Measurements from ENCODE around the gene DOP1B. TPM values are rescaled to one million over a fixed set of nuclear protein-coding genes. Genes with fewer than 3 reads are reported as not detected.
"Not testable (repeated sequence)": the region's sequence is repeated elsewhere in the genome, so short reads cannot be mapped to it uniquely, and the experiment has no call there.

The DOP1B gene
- total RNA-seq, 2 donors from 2014 or later: 7.8 to 8.0 TPM

- Mint-ChIP-seq H3K9me3 (no peaks in the 10 kb centered on the region), H3K36me3 (ENCODE audit: low read depth) (no peaks in the 10 kb centered on the region), H3K4me1 (peaks cover 1% of the 10 kb centered on the region), H3K27ac (no peak overlapping the region), H3K4me3 (no peak overlapping the region), H3K27me3 (ENCODE audit: insufficient read depth) (no peaks in the 10 kb centered on the region)
- no peak for TF ChIP-seq CTCF (conservative IDR thresholded peaks at IDR 0.05)
- no peaks in the 10 kb centered on the region for H3K36me3 ChIP-seq (ENCODE audit: control insufficient read depth, insufficient read depth, low read length)
- no peak overlapping the region for H3K27ac ChIP-seq (ENCODE audit: low read depth, low read length)
- WGBS, 2 experiments (ENCODE audit: insufficient coverage in 1 of 2, insufficient read length in 1 of 2): 100% methylated on average over 1 of the region's 1 CpG; no CpG with 5 or more reads in 1 of the 2 experiments
- H3K9ac ChIP-seq (ENCODE audit: extremely low read depth, low read length, poor library complexity, severe bottlenecking): no peak overlapping the region
- no peaks in the 10 kb centered on the region for H3K27me3 ChIP-seq (ENCODE audit: control insufficient read depth, insufficient read depth, low read length, poor library complexity, severe bottlenecking)
- no peak overlapping the region for H3K4me3 ChIP-seq (ENCODE audit: low read length)
- no peak for DNase-seq
- H3K9me3 ChIP-seq (ENCODE audit: control insufficient read depth, low read length): no peaks in the 10 kb centered on the region
- H3K4me1 ChIP-seq (ENCODE audit: control insufficient read depth, insufficient read depth, low read length): no peaks in the 10 kb centered on the region
These were observed 39.0 kb downstream of the DOP1B start for GRCh38 chr21:36195613-36196012.

GRCh38 chr21:36199021-36199420 lies 42.4 kb downstream of the DOP1B start:
- Histone ChIP-seq H3K9me3 (ENCODE audit: control insufficient read depth, low read length) (no peaks in the 10 kb centered on the region), H3K4me3 (ENCODE audit: low read length) (no peak overlapping the region), H3K27me3 (ENCODE audit: control insufficient read depth, insufficient read depth, low read length, poor library complexity, severe bottlenecking) (no peaks in the 10 kb centered on the region), H3K4me1 (ENCODE audit: control insufficient read depth, insufficient read depth, low read length) (no peaks in the 10 kb centered on the region), H3K36me3 (ENCODE audit: control insufficient read depth, insufficient read depth, low read length) (no peaks in the 10 kb centered on the region), H3K9ac (ENCODE audit: extremely low read depth, low read length, poor library complexity, severe bottlenecking) (no peak overlapping the region), H3K27ac (ENCODE audit: low read depth, low read length) (no peak overlapping the region)
- peaks cover 3% of the 10 kb centered on the region for H3K36me3 Mint-ChIP-seq (ENCODE audit: low read depth)
- no peak overlapping the region for H3K4me3 Mint-ChIP-seq
- H3K27me3 Mint-ChIP-seq (ENCODE audit: insufficient read depth): no peaks in the 10 kb centered on the region
- H3K27ac Mint-ChIP-seq: no peak overlapping the region
- no peak for TF ChIP-seq CTCF (conservative IDR thresholded peaks at IDR 0.05)
- WGBS, 2 experiments (ENCODE audit: insufficient coverage in 1 of 2, insufficient read length in 1 of 2): 90 to 94% methylated on average over 9 of the region's 9 CpGs
- peaks cover 1% of the 10 kb centered on the region for H3K4me1 Mint-ChIP-seq
- no peak for DNase-seq
- no peaks in the 10 kb centered on the region for H3K9me3 Mint-ChIP-seq

- H3K4me1 ChIP-seq (ENCODE audit: control insufficient read depth, insufficient read depth, low read length); H3K27ac ChIP-seq (ENCODE audit: low read depth, low read length); H3K4me3 ChIP-seq (ENCODE audit: low read length); H3K4me1 Mint-ChIP-seq; H3K36me3 ChIP-seq (ENCODE audit: control insufficient read depth, insufficient read depth, low read length); H3K9ac ChIP-seq (ENCODE audit: extremely low read depth, low read length, poor library complexity, severe bottlenecking); H3K4me3 Mint-ChIP-seq; H3K27ac Mint-ChIP-seq; H3K36me3 Mint-ChIP-seq (ENCODE audit: low read depth); H3K9me3 ChIP-seq (ENCODE audit: control insufficient read depth, low read length); H3K27me3 ChIP-seq (ENCODE audit: control insufficient read depth, insufficient read depth, low read length, poor library complexity, severe bottlenecking); H3K9me3 Mint-ChIP-seq; DNase-seq; H3K27me3 Mint-ChIP-seq (ENCODE audit: insufficient read depth): not testable (repeated sequence)
- 97 to 100% methylated on average over 1 to 3 of the region's 5 CpGs for WGBS, 2 experiments (ENCODE audit: insufficient coverage in 1 of 2, insufficient read length in 1 of 2)
These were observed 43.0 kb downstream of the DOP1B start for GRCh38 chr21:36199575-36199974.

GRCh38 chr21:36200081-36200561 lies 43.5 kb downstream of the DOP1B start:
- H3K27me3 Mint-ChIP-seq (ENCODE audit: insufficient read depth): no peaks in the 10 kb centered on the region
- H3K36me3 Mint-ChIP-seq (ENCODE audit: low read depth): peaks cover 3% of the 10 kb centered on the region
- H3K27ac Mint-ChIP-seq: no peak overlapping the region
- H3K4me1 Mint-ChIP-seq: peaks cover 1% of the 10 kb centered on the region
- Histone ChIP-seq H3K36me3 (ENCODE audit: control insufficient read depth, insufficient read depth, low read length) (no peaks in the 10 kb centered on the region), H3K9ac (ENCODE audit: extremely low read depth, low read length, poor library complexity, severe bottlenecking) (no peak overlapping the region), H3K4me3 (ENCODE audit: low read length) (no peak overlapping the region), H3K27me3 (ENCODE audit: control insufficient read depth, insufficient read depth, low read length, poor library complexity, severe bottlenecking) (no peaks in the 10 kb centered on the region), H3K4me1 (ENCODE audit: control insufficient read depth, insufficient read depth, low read length) (no peaks in the 10 kb centered on the region), H3K27ac (ENCODE audit: low read depth, low read length) (no peak overlapping the region), H3K9me3 (ENCODE audit: control insufficient read depth, low read length) (no peaks in the 10 kb centered on the region)
- DNase-seq: no peak
- no peaks in the 10 kb centered on the region for H3K9me3 Mint-ChIP-seq
- WGBS, 2 experiments (ENCODE audit: insufficient coverage in 1 of 2, insufficient read length in 1 of 2): 91% methylated on average over 23 of the region's 23 CpGs
- TF ChIP-seq CTCF (conservative IDR thresholded peaks at IDR 0.05): no peak
- no peak overlapping the region for H3K4me3 Mint-ChIP-seq

Measured in endodermal cell (in vitro differentiated cells).